Measurements from ENCODE around the gene BCL2L2. TPM values are rescaled to one million over a fixed set of nuclear protein-coding genes. Genes with fewer than 3 reads are reported as not detected.
A peak's percentile ranks its signal among the peaks of the same experiment; 100 is the strongest.

The BCL2L2 gene
- total and polyA plus RNA-seq, 9 of the 15 experiments (the other 6 are each of a cell fraction or from before 2014, with no cell fraction given) = 2.6 to 32.5 (median 14.7) TPM

- TF ChIP-seq ZBTB11 (CRISPR knock-in tag; IDR thresholded peaks at IDR 0.05) = peak in 1 of 3 experiments; percentile 44; a peak in 1 of 6 replicates
- TF ChIP-seq ZBTB9 (CRISPR knock-in tag; IDR thresholded peaks at IDR 0.05) = peak; percentile 11; the same call in 1 of the 2 replicates
- TF ChIP-seq CHCHD3 (CRISPR knock-in tag; IDR thresholded peaks at IDR 0.05) = no peak
- no peak for TF ChIP-seq PPARD (CRISPR knock-in tag; IDR thresholded peaks at IDR 0.05)
- TF ChIP-seq PHF20 (IDR thresholded peaks at IDR 0.05; ENCODE audit: partially characterized antibody) = peak; percentile 6
- TF ChIP-seq DEAF1 (CRISPR knock-in tag; IDR thresholded peaks at IDR 0.05) = no peak
- TF ChIP-seq GABPB1 (CRISPR knock-in tag; IDR thresholded peaks at IDR 0.05) = peak; percentile 31; the same call in 1 of the 2 replicates
- peak in 1 of 2 experiments; percentile 76; a peak in 2 of 4 replicates for TF ChIP-seq HDAC1 (IDR thresholded peaks at IDR 0.05)
- TF ChIP-seq HES1 (IDR thresholded peaks at IDR 0.05; ENCODE audit: low read depth) = no peak
- TF ChIP-seq FOXM1 (IDR thresholded peaks at IDR 0.05; ENCODE audit: low read depth) = no peak
- TF ChIP-seq FOXM1 (CRISPR knock-in tag; IDR thresholded peaks at IDR 0.05; ENCODE audit: low read depth) = peak; percentile 15; the same call in 1 of the 2 replicates
- TF ChIP-seq E2F5 (CRISPR knock-in tag; IDR thresholded peaks at IDR 0.05) = 0 out of 2 replicates have a peak, but pooled peaks have one; percentile 8
- TF ChIP-seq RBFOX2 (IDR thresholded peaks at IDR 0.05; ENCODE audit: low read depth, low read length) = peak; percentile 75
- TF ChIP-seq EGR1 (conservative IDR thresholded peaks at IDR 0.05) = peak; percentile 48
- TF ChIP-seq ZNF12 (CRISPR knock-in tag; IDR thresholded peaks at IDR 0.05) = 0 out of 2 replicates have a peak, but pooled peaks have one; percentile 59
- TF ChIP-seq FOS (IDR thresholded peaks at IDR 0.05; ENCODE audit: extremely low read depth, insufficient read length) = no peak
- peak; percentile 15 for TF ChIP-seq HMGN3 (IDR thresholded peaks at IDR 0.05; ENCODE audit: borderline replicate concordance, extremely low read depth, insufficient read length, low read depth, low read length)
Observed at GRCh38 chr14:23302290-23303225, 4.1 kb upstream of the BCL2L2 start, which contains the start of gene PPP1R3E (continued).

All from K562 (cell line).